ENCODE data around the gene MYO5A.
"Not testable (repeated sequence)": the region's sequence is repeated elsewhere in the genome, so short reads cannot be mapped to it uniquely, and the experiment has no call there.

MYO5A gene

DNA sequence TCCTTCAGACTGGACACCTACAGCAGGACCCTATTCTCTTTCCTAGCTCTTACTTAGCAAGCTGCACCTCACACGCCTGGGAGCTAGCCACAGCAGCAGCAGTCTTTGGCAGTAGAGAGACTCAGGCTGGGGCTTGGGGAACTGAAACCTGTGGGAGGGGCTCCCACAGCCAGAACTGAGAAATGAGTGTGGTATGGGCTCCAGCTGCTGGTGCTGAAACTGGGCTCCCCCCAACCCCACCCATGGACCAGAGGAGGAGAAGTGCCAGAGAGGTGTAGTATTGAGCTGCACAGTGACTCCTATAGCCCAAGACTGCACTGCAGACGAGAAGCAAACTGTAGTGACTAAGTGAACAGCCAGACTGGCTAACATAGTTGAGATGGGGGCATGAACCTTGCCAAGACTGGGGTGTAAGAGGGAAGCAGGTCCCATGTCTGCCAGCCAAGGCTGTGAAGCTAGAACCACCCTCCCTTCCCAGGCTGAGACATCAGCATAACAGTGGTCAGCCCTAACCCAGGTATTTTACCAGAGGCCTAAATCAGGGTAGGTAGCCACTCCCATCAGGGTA lies 62.5 kb downstream of the MYO5A start:
- FAIRE-seq: no peak
- DNase-seq (ENCODE audit: insufficient read length, low spot score): no peak

DNA sequence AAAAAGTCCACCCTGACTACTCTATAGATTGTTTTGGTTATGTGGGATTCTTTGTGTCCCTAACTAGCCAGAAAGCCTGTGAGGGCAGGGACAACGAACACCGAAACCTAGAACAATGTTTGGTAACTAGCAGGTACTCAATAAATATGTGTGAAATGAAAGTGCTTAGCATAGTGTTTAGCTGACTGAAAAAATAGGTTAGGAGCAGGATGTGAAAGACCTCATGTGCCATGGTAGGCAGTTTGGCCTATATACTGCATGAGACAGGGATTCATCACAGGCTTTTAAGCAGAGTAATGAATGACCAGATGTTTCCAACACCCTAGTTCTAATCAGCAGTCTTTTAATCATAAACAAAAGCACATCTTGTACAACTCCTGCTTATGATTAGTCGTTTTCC lies 64.2 kb downstream of the MYO5A start:
- no peak for DNase-seq (ENCODE audit: insufficient read length, low spot score)
- FAIRE-seq: no peak

DNA sequence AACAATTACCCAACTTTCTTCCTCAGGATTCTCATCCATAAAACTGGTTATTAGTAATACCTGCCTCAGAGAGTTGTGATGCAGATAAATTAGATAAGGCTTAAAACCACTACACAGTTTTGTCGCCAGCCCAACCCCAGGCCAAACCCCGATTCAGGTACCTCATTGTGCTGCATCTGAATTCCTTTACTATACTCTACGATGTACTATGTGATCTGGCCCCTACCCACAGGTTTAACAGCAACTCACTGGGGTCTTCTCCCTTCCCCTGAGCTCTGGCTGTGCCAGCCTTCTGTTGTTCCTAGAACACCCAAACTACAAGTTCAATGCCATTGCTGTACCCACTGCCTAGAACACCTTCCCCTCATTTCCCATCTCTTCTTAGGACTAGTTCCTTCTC lies 64.6 kb downstream of the MYO5A start:
- DNase-seq (ENCODE audit: insufficient read length, low spot score) (no peak), FAIRE-seq (no peak)

DNA sequence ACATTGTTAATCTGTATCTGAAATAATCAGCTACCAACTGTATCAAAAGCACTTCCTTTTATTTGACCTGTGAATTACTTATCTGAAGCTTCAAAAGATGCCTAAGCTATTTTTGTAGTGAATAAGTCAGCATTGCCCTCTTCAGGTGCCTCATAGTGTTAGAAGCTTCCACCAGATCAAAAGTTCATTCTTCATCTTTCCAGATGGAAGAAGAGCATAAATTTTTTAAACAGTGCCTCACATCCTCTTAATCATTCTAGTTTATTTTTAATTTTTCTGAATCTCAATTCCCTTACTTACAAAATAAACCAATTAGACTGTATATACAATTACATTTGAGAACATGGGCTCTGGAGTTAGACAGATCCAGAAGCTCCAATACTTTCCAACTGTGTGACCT lies 65.0 kb downstream of the MYO5A start:
- DNase-seq (ENCODE audit: insufficient read length, low spot score) (no peak), FAIRE-seq (no peak)

DNA sequence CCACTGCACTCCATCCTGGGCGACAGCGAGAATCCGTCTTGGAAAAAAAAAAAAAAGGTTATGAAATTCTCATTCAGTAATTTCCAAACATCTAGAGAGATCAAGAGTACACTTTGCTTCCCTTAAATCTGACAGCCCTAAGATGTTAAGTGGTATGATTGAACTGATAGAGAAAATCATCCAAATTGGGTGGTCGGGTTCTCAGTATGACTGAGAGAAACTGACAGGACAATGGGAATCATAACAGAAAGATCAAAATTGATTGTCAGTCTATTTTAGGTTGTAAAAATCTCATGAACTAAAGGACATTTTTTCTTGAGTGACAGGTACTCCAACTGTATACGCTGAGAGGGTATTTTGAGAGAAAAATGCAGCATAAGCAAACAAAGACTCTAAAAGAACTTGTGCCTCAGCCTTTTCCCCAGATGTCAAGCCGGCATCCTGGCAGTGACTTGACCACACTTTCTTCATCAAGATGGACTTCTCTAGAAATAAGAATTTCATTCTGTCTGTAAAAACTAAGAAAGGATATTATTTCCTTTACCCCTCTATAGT lies 65.8 kb downstream of the MYO5A start:
- no peak for DNase-seq (ENCODE audit: insufficient read length, low spot score)
- no peak for FAIRE-seq

DNA sequence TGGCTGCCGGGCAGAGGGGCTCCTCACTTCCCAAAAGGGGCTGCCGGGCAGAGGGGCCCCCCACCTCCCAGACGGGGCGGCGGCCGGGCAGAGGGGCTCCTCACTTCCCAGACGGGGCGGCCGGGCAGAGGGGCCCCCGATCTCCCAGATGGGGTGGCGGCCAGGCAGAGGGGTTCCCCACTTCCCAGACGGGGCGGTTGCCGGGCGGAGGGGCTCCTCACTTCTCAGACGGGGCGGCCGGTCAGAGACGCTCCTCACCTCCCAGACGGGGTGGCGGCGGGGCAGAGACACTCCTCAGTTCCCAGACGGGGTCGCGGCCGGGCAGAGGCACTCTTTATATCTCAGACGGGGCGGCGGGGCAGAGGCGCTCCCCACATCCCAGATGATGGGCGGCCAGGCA lies 69.0 kb downstream of the MYO5A start:
- FAIRE-seq; DNase-seq (ENCODE audit: insufficient read length, low spot score): not testable (repeated sequence)

DNA sequence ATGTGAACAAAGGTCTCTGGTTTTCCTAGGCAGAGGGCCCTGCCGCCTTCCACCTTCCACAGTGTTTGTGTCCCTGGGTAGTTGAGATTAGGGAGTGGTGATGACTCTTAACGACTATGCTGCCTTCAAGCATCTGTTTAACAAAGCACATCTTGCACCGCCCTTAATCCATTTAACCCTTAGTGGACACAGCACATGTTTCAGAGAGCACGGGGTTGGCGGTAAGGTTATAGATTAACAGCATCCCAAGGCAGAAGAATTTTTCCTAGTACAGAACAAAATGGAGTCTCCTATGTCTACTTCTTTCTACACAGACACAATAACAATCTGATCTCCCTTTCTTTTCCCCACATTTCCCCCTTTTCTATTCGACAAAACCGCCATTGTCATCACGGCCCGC lies 69.4 kb downstream of the MYO5A start:
- not testable (repeated sequence) for DNase-seq (ENCODE audit: insufficient read length, low spot score); FAIRE-seq

DNA sequence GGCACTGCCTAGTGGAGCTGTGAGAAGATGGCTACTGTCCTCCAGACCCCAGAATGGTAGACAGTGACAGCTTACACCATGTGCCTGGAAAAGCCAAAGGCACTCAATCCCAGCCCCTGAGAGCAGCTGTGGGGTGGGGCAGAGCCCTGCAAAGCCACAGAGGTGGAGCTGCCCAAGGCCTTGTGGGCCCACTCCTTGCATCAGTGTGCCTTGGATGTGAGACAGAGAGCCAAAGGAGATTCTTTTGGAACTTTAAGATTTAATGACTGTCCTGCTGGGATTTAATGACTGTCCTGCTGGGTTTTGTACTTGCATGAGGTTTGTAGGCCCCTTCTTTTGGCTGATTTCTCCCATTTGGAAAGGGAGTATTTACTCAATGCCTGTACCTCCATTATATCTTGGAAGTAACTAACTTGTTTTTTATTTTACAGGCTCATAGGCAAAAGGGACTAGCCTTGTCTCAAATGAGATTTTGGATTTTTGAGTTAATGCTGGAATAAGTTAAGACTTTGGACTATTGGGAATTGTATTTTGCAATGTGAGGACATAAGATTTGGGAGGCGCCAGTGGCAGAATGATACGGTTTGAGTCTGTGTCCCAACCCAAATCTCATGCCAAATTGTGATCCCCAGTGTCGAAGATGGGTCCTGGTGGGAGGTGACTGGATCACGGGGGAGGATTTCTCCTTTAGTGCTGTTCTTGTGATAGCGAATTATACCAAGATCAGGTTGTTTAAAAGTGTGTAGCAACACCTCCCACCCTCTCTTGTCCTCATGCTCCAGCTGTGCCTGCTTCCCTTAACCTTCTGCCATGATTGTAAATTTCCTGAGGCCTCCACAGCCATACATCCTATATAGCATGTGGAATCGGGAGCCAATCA lies 80.4 kb downstream of the MYO5A start:
- DNase-seq (ENCODE audit: insufficient read length, low spot score): no peak

DNA sequence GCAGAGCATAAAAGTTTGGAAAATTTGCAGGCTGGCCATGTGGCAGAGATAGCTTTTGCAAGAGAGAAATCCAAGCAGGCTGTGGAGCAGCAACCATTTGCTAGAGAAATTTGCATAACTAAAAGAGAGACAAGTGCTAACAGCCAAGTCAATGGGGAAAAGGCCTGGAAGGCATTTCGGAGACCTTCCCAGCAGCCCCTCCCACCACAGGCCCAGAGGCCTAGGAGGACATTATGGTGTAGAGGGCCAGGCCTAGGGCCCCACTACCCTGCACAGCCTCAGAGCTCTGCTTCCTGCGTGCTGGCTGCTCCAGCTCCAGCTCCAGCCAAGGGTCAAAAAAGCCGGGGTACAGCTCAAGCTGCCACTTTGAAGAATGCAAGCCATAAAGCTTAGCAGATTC lies 82.7 kb downstream of the MYO5A start:
- FAIRE-seq: no peak
- DNase-seq (ENCODE audit: insufficient read length, low spot score): no peak

More for the DNA sequence above, 80.4 kb downstream of the MYO5A start:
- no peak for FAIRE-seq

DNA sequence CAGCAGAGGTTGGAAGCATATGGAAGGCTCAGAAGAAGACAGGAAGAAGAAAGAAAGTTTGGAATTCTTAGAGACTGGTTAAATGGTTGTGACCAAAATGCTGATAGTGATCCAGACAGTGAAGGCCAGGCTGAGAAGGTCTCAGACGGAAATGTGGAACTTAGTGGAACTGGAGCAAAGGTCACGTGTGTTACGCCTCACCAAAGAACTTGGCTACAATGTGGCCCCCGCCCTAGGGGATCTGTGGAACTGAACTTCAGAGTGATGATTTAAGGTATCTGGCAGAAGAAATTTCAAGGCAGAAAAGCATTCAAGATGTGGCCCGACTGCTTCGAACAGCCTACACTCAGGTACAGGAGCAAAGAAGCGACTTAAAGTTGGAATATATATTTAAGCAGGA lies 83.1 kb downstream of the MYO5A start:
- DNase-seq (ENCODE audit: insufficient read length, low spot score) (no peak), FAIRE-seq (no peak)

DNA sequence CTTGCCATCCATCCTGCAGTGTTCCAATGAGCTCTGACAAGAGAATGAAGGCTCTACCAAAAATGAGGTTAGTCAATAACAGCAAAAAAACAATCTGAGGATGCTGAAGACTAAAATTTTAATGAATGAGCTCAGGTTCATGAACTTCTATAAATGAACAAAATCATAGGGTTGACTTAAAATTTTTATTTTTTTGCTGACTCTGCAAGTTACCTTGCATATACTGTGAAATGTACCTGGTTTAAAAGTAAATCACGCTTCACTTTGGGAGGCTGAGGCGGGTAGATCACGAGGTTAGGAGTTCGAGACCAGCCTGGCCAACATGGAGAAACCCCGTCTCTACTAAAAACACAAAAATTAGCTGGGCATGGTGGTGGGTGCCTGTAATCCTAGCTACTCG lies 85.5 kb downstream of the MYO5A start:
- not testable (repeated sequence) for FAIRE-seq; DNase-seq (ENCODE audit: insufficient read length, low spot score)

DNA sequence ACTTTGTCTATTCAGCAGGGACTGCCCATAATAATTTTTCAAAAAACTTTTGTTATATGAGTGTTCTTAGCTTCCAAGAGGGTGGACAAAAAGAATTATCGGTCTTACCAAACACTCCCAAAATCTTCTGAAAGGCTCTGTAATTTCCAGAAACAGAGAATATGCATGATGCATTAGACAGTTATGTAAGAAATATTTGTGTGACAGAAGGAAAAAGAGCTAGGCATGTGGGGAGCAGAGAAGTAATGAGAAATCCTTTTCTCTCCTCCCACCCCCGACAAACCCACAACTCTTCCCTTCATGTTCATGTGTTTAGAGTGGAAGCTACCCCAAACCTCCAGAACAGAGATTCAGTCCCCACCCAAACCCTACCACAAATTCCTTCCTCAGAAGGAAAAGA lies 86.8 kb downstream of the MYO5A start:
- FAIRE-seq: no peak
- no peak for DNase-seq (ENCODE audit: insufficient read length, low spot score)

DNA sequence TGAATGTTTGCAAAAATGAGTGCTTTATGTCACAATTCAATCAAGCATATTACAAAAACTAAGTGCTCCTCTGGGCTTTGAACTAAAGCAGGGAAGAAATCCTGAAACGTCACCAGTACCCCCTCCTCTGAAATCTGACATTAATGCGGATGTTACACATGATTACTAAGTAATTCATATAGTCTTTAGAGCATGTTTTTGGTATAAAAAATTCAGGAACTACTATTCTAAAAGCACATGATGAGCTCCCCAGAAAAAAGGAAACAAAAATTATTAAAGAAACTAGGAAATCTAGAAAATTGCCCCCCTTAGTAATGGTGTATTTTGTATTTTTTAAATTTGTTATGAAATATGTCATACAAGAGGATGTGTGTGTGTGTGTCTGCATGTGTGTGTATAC lies 87.7 kb downstream of the MYO5A start:
- FAIRE-seq (no peak), DNase-seq (ENCODE audit: insufficient read length, low spot score) (no peak)

DNA sequence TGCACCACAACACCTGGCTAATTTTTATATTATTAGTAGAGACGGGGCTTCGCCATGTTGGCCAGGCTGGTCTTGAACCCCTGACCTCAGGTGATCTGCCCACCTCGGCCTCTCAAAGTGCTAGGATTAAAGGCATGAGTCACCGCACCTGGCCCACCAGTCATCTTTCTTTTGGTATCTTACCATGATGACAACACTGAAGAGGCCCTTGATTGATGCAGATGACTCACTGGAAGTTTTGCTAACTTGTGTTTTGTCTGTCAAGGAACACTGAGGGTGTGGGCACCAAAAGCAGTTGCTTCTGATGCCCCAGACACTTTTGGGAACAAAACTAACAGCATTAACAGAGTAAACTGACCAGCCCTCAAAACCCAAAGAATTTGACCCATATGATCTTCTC lies 88.3 kb downstream of the MYO5A start:
- peak; percentile 21 for DNase-seq (ENCODE audit: insufficient read length, low spot score)

DNA sequence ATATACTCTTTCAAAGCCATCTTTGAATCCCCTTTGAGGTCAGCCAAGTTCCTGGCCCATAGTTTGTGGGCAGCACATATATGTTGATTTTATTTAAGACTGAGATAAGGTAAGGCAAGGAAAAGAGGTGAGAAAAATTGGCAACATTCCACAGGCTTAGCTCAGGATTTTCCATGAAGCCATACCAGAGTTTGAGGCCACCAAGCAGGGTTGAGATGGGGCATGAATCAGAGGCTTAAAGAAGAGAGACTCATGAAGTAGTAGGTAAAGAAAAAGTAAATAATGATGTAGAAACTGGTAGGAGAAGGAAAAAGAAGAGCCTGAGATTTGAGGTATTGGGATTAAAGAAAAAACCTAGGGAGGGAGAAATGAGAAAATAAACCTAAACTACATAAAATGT lies 89.2 kb downstream of the MYO5A start:
- DNase-seq (ENCODE audit: insufficient read length, low spot score) (no peak), FAIRE-seq (no peak)

More for the DNA sequence above, 88.3 kb downstream of the MYO5A start:
- FAIRE-seq: no peak

DNA sequence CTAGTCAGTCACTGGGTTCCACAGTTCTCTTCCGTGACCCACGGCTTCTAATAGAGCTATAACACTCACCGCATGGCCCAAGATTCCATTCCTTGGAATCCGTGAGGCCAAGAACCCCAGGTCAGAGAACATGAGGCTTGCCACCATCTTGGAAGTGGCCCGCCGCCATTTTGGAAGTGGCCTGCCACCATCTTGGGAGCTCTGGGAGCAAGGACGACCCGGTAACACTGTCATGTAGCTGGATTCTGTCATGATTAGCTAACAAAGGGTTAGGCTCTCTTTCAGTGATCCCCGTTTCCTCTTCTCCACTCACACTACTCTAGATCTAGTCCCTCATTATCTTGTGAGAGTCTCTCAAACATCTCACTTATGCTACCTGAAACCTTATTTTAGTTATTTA lies 89.6 kb downstream of the MYO5A start:
- FAIRE-seq; DNase-seq (ENCODE audit: insufficient read length, low spot score): not testable (repeated sequence)

DNA sequence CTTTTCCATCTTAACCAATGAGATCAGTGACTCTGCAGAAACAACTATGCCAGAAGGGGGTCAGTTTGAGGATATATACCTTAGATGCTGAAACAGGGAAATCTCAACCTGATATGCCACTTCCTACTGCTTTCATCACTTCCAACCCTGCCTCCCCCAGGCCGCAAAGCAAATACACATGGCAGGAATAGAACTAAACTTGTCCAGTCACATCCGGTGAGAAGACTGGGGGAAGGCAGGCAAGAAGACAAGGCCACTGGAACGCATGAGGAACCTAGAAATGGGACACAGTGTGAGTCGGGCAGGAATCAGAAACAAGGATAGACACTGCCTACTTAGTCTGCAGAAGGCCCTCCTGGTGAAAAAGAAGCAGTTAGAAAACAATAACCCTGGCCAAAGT lies 90.6 kb downstream of the MYO5A start:
- DNase-seq (ENCODE audit: insufficient read length, low spot score): no peak
- no peak for FAIRE-seq

DNA sequence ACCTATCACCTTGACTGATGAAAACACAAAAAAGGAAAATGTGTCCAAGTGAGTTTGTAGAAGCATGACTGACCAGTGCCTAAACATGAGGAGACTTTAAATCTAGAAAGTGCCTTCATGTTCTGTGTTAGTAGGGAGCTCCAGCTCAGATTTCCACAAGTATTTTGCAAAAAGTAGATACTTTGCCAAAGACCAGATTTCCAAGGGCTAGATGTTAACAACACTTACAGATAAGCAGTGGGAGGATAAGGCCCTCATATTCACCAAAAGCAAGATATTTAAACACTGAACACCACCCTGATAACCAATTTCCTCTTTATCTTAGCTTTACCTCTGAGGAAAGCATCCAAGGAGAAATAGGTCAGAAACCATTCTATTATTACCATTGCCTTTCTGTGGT lies 91.0 kb downstream of the MYO5A start:
- no peak for FAIRE-seq
- no peak for DNase-seq (ENCODE audit: insufficient read length, low spot score)

DNA sequence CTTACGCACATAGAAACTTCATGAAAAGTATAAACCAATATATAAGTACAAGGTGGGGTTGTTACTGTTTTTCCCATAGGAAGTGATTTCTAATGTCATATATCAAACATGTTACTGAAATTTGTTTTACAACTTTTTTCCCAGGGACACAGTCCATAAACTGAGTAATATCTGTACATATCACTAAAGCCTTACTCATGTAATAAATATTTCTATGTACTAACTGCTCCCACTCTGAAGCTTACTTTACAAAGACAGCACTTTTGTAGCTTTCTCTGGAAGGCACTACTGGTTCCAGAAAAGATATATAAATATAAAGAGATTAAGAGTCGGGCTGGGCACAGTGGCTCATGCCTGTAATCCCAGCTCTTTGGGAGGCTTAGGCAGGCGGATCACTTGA lies 91.7 kb downstream of the MYO5A start:
- FAIRE-seq (no peak), DNase-seq (ENCODE audit: insufficient read length, low spot score) (no peak)

DNA sequence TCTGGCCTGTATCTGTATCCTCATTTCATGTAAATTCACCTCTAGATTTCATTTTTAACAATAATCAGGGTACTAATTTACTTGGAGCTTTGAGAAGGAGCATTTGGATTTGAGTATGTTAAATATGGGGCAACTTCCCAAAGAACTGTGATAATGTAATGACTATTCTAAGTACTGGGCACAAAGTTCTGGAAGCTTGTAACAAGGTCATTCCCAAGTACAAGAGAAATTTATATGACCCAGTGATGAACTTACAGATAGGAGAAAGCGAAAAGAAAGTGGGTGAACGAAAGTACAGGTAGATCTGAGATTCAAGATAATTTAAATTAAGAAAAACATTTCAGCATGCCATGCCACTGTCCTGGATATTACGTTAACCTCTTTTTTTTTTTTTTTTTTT lies 93.8 kb downstream of the MYO5A start:
- DNase-seq (ENCODE audit: insufficient read length, low spot score) (no peak), FAIRE-seq (no peak)

DNA sequence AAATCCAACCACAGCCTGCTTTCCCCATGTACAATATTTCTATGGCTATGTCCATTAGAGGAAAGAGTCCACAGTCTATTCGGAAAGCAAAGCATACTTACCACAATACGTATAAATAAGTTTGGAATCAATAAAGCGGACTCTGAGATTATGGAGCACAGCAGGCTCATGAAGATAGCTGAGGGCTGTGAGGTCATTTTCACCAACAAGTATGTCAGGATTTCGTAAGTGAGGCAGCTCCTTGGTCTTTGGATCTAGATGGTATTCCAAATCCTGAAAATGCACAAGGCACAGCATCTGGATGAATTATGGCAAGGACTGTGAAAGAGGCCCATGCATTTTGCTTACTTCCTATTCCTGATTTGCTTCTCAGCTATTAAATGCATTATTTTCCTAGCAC lies 100.4 kb downstream of the MYO5A start:
- FAIRE-seq (no peak), DNase-seq (ENCODE audit: insufficient read length, low spot score) (no peak)

DNA sequence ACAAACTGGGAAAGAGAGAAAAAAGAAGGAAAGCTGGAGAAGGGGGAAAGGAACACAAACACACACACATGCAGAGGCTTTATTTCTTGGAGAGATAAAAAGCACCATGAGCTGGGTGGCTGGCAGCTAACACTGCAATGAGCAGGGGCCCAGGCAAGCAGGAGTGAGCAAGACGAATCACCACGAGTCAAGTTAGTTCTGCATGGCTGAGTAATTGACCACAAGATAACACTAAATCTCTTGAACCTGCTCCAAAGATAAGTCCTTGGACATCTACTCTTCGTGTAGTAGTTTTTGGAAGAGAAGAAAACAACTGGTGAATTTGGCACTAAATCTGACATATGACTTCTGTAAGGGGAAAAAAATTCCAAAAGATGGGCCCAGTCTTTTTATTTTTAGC lies 100.9 kb downstream of the MYO5A start:
- DNase-seq (ENCODE audit: insufficient read length, low spot score): peak; percentile 12
- no peak for FAIRE-seq

All from HTR-8/SVneo (cell line).